ENCODE measurements around the gene PIGK.
"Not testable (repeated sequence)": the region's sequence is repeated elsewhere in the genome, so short reads cannot be mapped to it uniquely, and the experiment has no call there.

- TF ChIP-seq POLR2A, CTCF (IDR thresholded peaks at IDR 0.05): not testable (repeated sequence)
Observed at GRCh38 chr1:77204043-77204442, 15.2 kb downstream of the PIGK start.

All from sigmoid colon (tissue), 3 donors.